ENCODE measurements around the gene FGF8. TPM values are rescaled to one million over a fixed set of nuclear protein-coding genes. Genes with fewer than 3 reads are reported as not detected.

FGF8 gene
- total and polyA plus RNA-seq, 10 of the 15 experiments (the other 5 are each of a cell fraction or from before 2014, with no cell fraction given) = 0.08 to 0.43 (median 0.17) TPM; not detected in 7

GRCh38 chr10:101782811-101783735 lies 7.2 kb upstream of the FGF8 start, which contains the start of gene NPM3 (continued):
- TF ChIP-seq NFIC (IDR thresholded peaks at IDR 0.05; ENCODE audit: low read depth, low read length) (peak; percentile 32; the same call in 1 of the 2 replicates), MYB (IDR thresholded peaks at IDR 0.05; ENCODE audit: borderline replicate concordance, low read depth, low read length) (no peak), ZBED1 (IDR thresholded peaks at IDR 0.05; ENCODE audit: borderline replicate concordance) (peak; percentile 75), TARDBP (IDR thresholded peaks at IDR 0.05; ENCODE audit: borderline replicate concordance) (no peak), TCF7 (IDR thresholded peaks at IDR 0.05; ENCODE audit: borderline replicate concordance) (no peak), JUNB (IDR thresholded peaks at IDR 0.05) (no peak), NBN (IDR thresholded peaks at IDR 0.05) (peak; percentile 64; the same call in 1 of the 2 replicates), MYC (IDR thresholded peaks at IDR 0.05; ENCODE audit: insufficient read depth, insufficient read length, insufficient replicate concordance, low read length, severe bottlenecking) (no peak), BMI1 (IDR thresholded peaks at IDR 0.05; ENCODE audit: borderline replicate concordance) (no peak), BHLHE40 (IDR thresholded peaks at IDR 0.05; ENCODE audit: borderline replicate concordance in 1 of 2, low read depth in 2 of 2, low read length in 1 of 2) (peak; percentile 39 to 81; a peak in 3 of 4 replicates), GATAD2B (conservative IDR thresholded peaks at IDR 0.05; ENCODE audit: low read depth) (peak; percentile 47; the same call in 1 of the 2 replicates), POLR2AphosphoS2 (IDR thresholded peaks at IDR 0.05; ENCODE audit: low read depth, low read length) (peak; percentile 94), IKZF1 (conservative IDR thresholded peaks at IDR 0.05) (peak; percentile 39), E2F8 (IDR thresholded peaks at IDR 0.05; ENCODE audit: low read depth, partially characterized antibody) (peak; percentile 72), CREB1 (IDR thresholded peaks at IDR 0.05; ENCODE audit: low read depth) (peak; percentile 97), SREBF2 (IDR thresholded peaks at IDR 0.05; ENCODE audit: low read length) (no peak), POLR2AphosphoS5 (IDR thresholded peaks at IDR 0.05; ENCODE audit: low read length) (peak; percentile 48; the same call in 1 of the 2 replicates), PRDM15 (CRISPR knock-in tag; IDR thresholded peaks at IDR 0.05) (no peak), RUNX3 (IDR thresholded peaks at IDR 0.05; ENCODE audit: low read length) (0 out of 2 replicates have a peak, but pooled peaks have one; percentile 9), NR2C2 (IDR thresholded peaks at IDR 0.05; ENCODE audit: borderline replicate concordance, control insufficient read depth, insufficient read length, low read depth) (no peak), SUZ12 (IDR thresholded peaks at IDR 0.05; ENCODE audit: unreplicated experiment) (no peak), RELB (IDR thresholded peaks at IDR 0.05; ENCODE audit: low read depth) (peak; percentile 99)
